ENCODE data around the gene BBIP1. TPM values are rescaled to one million over a fixed set of nuclear protein-coding genes. Genes with fewer than 3 reads are reported as not detected.

Gene BBIP1, protein sequence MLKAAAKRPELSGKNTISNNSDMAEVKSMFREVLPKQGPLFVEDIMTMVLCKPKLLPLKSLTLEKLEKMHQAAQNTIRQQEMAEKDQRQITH
- polyA plus RNA-seq (73.3 and 74.5 TPM in 2 replicates), polyA minus RNA-seq (66.1 and 70.1 TPM in 2 replicates)

DNA sequence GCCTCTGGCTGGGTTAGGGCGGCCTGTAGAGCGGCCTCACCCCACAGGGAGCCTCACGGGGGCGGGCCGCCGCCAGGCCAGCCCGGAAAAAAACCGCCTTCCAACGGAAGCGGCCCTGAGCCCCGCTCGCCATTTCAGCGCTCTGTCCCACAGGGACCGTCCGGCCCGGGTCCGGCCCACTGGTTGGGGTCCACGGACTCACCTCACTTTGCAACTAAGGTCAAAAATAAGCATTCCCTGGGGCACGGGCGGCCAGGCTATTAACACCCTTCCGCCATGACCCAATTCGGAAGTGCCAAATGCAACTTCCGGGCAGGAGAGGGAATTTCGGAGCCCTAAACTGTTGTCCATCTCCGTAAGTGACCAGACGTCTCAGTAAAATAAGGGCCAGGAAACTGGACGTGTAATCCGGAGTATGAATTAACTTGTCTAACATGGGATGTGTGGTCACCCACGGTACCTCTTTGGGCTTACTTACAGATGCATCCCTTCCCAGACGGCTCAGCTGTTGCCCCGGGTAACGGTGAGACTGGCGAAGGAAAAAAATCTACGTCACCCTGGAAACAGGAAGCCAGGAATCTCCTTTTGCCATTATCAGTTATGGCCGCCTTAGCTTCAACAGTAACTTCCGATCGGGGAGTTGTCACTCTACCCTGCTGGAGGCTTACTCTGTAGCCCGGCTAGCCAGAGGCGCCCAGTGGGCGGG, at the start of gene BBIP1:
Gene BBIP1, minus strand, starts transcription at position 538 of the 706 bp plus-strand sequence. CDS start 1,023 bp downstream, outside the sequence.
- Histone ChIP-seq H3K9me3 (ENCODE audit: low read length) (no peaks in the 10 kb centered on the region), H2AFZ (ENCODE audit: low read depth, low read length) (peak within 1 kb of the TSS; percentile 84), H3K27ac (ENCODE audit: low read length) (peak within 1 kb of the TSS; percentile 94), H3K4me3 (ENCODE audit: low read length) (peak within 1 kb of the TSS; percentile 89), H3K9me2 (ENCODE audit: insufficient read depth, low read length) (no peaks in the 10 kb centered on the region), H3K36me3 (ENCODE audit: insufficient read depth, low read length) (no peaks in the 10 kb centered on the region), H3K79me2 (replicated peaks; ENCODE audit: insufficient read depth, low read length) (peaks cover 51% of the 10 kb centered on the region), H3K9ac (ENCODE audit: low read length) (peak within 1 kb of the TSS; percentile 87), H3K4me2 (ENCODE audit: low read length) (peak within 1 kb of the TSS; percentile 86), H3F3A (ENCODE audit: insufficient read depth, low read length, poor library complexity, severe bottlenecking) (no peaks in the 10 kb centered on the region), H4K20me1 (ENCODE audit: insufficient read depth) (no peaks in the 10 kb centered on the region), H3K27me3 (ENCODE audit: insufficient read depth, low read depth, low read length) (no peaks in the 10 kb centered on the region)
- TF ChIP-seq, protein P1, sequence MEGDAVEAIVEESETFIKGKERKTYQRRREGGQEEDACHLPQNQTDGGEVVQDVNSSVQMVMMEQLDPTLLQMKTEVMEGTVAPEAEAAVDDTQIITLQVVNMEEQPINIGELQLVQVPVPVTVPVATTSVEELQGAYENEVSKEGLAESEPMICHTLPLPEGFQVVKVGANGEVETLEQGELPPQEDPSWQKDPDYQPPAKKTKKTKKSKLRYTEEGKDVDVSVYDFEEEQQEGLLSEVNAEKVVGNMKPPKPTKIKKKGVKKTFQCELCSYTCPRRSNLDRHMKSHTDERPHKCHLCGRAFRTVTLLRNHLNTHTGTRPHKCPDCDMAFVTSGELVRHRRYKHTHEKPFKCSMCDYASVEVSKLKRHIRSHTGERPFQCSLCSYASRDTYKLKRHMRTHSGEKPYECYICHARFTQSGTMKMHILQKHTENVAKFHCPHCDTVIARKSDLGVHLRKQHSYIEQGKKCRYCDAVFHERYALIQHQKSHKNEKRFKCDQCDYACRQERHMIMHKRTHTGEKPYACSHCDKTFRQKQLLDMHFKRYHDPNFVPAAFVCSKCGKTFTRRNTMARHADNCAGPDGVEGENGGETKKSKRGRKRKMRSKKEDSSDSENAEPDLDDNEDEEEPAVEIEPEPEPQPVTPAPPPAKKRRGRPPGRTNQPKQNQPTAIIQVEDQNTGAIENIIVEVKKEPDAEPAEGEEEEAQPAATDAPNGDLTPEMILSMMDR (IDR thresholded peaks at IDR 0.05; ENCODE audit: poor library complexity, severe bottlenecking) = no peak
- TF ChIP-seq RAD21 (conservative IDR thresholded peaks at IDR 0.05) (peak; percentile 32), MXI1 (conservative IDR thresholded peaks at IDR 0.05; ENCODE audit: poor library complexity, severe bottlenecking) (peak; percentile 81), EP300 (conservative IDR thresholded peaks at IDR 0.05; ENCODE audit: poor library complexity, severe bottlenecking) (peak; percentile 62), EZH2 (IDR thresholded peaks at IDR 0.05; ENCODE audit: borderline replicate concordance, insufficient read depth, low read length, poor library complexity, severe bottlenecking) (no peak), SMC3 (conservative IDR thresholded peaks at IDR 0.05; ENCODE audit: poor library complexity) (no peak), TAF1 (IDR thresholded peaks at IDR 0.05; ENCODE audit: low read depth) (peak; percentile 36), POLR2AphosphoS5 (IDR thresholded peaks at IDR 0.05) (peak; percentile 88)
- TF ChIP-seq, protein P2, sequence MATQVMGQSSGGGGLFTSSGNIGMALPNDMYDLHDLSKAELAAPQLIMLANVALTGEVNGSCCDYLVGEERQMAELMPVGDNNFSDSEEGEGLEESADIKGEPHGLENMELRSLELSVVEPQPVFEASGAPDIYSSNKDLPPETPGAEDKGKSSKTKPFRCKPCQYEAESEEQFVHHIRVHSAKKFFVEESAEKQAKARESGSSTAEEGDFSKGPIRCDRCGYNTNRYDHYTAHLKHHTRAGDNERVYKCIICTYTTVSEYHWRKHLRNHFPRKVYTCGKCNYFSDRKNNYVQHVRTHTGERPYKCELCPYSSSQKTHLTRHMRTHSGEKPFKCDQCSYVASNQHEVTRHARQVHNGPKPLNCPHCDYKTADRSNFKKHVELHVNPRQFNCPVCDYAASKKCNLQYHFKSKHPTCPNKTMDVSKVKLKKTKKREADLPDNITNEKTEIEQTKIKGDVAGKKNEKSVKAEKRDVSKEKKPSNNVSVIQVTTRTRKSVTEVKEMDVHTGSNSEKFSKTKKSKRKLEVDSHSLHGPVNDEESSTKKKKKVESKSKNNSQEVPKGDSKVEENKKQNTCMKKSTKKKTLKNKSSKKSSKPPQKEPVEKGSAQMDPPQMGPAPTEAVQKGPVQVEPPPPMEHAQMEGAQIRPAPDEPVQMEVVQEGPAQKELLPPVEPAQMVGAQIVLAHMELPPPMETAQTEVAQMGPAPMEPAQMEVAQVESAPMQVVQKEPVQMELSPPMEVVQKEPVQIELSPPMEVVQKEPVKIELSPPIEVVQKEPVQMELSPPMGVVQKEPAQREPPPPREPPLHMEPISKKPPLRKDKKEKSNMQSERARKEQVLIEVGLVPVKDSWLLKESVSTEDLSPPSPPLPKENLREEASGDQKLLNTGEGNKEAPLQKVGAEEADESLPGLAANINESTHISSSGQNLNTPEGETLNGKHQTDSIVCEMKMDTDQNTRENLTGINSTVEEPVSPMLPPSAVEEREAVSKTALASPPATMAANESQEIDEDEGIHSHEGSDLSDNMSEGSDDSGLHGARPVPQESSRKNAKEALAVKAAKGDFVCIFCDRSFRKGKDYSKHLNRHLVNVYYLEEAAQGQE (IDR thresholded peaks at IDR 0.05; ENCODE audit: borderline replicate concordance) = no peak

DNA sequence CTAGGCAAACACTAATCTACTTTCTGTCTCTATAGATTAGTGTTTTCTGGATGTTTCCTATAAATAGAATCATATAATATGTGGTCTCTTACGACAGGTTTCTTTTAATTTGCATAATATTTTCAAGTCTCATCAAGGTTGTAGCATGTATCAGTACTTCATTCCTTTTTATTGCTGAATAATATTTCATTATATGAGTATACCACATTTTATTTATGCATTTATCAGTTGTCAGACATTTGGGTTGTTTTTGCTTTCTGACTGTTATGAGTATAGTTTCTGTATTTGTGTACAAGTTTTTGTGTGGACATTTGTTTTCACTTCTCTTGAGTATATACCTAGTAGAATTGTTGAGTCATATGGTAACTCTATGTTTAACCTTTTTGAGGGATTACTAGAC, 48.7 kb upstream of the BBIP1 start:
- no peak for TF ChIP-seq MXI1 (conservative IDR thresholded peaks at IDR 0.05; ENCODE audit: poor library complexity, severe bottlenecking)
- TF ChIP-seq POLR2AphosphoS5 (IDR thresholded peaks at IDR 0.05) = no peak
- no peak for TF ChIP-seq EP300 (conservative IDR thresholded peaks at IDR 0.05; ENCODE audit: poor library complexity, severe bottlenecking)
- TF ChIP-seq, protein P1 (IDR thresholded peaks at IDR 0.05; ENCODE audit: poor library complexity, severe bottlenecking) = no peak
- TF ChIP-seq TAF1 (IDR thresholded peaks at IDR 0.05; ENCODE audit: low read depth) = no peak
- no peak for TF ChIP-seq SMC3 (conservative IDR thresholded peaks at IDR 0.05; ENCODE audit: poor library complexity)
- TF ChIP-seq RAD21 (conservative IDR thresholded peaks at IDR 0.05) = no peak
- TF ChIP-seq EZH2 (IDR thresholded peaks at IDR 0.05; ENCODE audit: borderline replicate concordance, insufficient read depth, low read length, poor library complexity, severe bottlenecking) = no peak
- TF ChIP-seq, protein P2 (IDR thresholded peaks at IDR 0.05; ENCODE audit: borderline replicate concordance) = no peak
- no peak overlapping the region for H3K9ac ChIP-seq (ENCODE audit: low read length)
- no peaks in the 10 kb centered on the region for H3K27me3 ChIP-seq (ENCODE audit: insufficient read depth, low read depth, low read length)
- H4K20me1 ChIP-seq (ENCODE audit: insufficient read depth) = no peaks in the 10 kb centered on the region
- H3K9me3 ChIP-seq (ENCODE audit: low read length) = no peaks in the 10 kb centered on the region
- no peaks in the 10 kb centered on the region for H3K36me3 ChIP-seq (ENCODE audit: insufficient read depth, low read length)
- H3F3A ChIP-seq (ENCODE audit: insufficient read depth, low read length, poor library complexity, severe bottlenecking) = no peaks in the 10 kb centered on the region
- no peaks in the 10 kb centered on the region for H3K9me2 ChIP-seq (ENCODE audit: insufficient read depth, low read length)
- H3K27ac ChIP-seq (ENCODE audit: low read length) = no peak overlapping the region
- no peak overlapping the region for H3K4me2 ChIP-seq (ENCODE audit: low read length)
- no peak overlapping the region for H3K4me3 ChIP-seq (ENCODE audit: low read length)
- peaks cover 82% of the 10 kb centered on the region for H3K79me2 ChIP-seq (replicated peaks; ENCODE audit: insufficient read depth, low read length)
- no peak overlapping the region for H2AFZ ChIP-seq (ENCODE audit: low read depth, low read length)
